ENCODE results near the gene BCL11A. TPM values are rescaled to one million over a fixed set of nuclear protein-coding genes. Genes with fewer than 3 reads are reported as not detected.

BCL11A gene
- total RNA-seq, 5 donors from 2014 or later (not counting 1 experiment from before 2014, with no cell fraction given), result 3.6 to 11.9 (median 5.6) TPM

- no peaks in the 10 kb centered on the region for H3K9me3 ChIP-seq
- Mint-ChIP-seq H3K9me3 (no peaks in the 10 kb centered on the region), H3K4me1 (peaks cover 0 to 8% (median 5%) of the 10 kb centered on the region in 3 donors), H3K27me3 (peaks cover 41 to 61% of the 10 kb centered on the region in 2 donors), H3K27ac (no peak overlapping the region), H3K36me3 (no peaks in the 10 kb centered on the region), H3K4me3 (no peak overlapping the region)
- WGBS (ENCODE audit: insufficient coverage), result 25% methylated on average over 1 of the region's 13 CpGs
- H3K27me3 ChIP-seq (replicated peaks in 1 of 2; ENCODE audit: control insufficient read depth in 2 of 2, extremely low read depth in 1 of 2, insufficient read depth in 2 of 2, low read length in 1 of 2), result peaks cover 0 to 30% of the 10 kb centered on the region in 2 experiments
- H3K27ac ChIP-seq (ENCODE audit: low read length), result no peak overlapping the region
- H3K36me3 ChIP-seq (ENCODE audit: control insufficient read depth in 2 of 2, extremely low read depth in 1 of 2, insufficient read depth in 1 of 2, low read length in 1 of 2), result no peaks in the 10 kb centered on the region
- peaks cover 4 to 41% of the 10 kb centered on the region in 2 experiments for H3K4me1 ChIP-seq (ENCODE audit: control insufficient read depth in 1 of 2, extremely low read depth in 1 of 2, insufficient read depth in 2 of 2, low read length in 2 of 2)
- DNase-seq (no peak), ATAC-seq (replicated peaks in 1 of 4) (no peak)
- ChIA-PET CTCF (no interaction called here), POLR2A (no interaction called here)
- H3K4me3 ChIP-seq (ENCODE audit: control insufficient read depth in 1 of 2, extremely low read depth in 1 of 2, low read length in 1 of 2), result no peak overlapping the region
Observed at GRCh38 chr2:60533101-60534051, 20.1 kb downstream of the BCL11A start.

GRCh38 chr2:60532421-60532820 is 21.0 kb downstream of the BCL11A start:
- H3K27me3 Mint-ChIP-seq, result peaks cover 47 to 62% of the 10 kb centered on the region in 2 donors
- peaks cover 0 to 8% (median 5%) of the 10 kb centered on the region in 3 donors for H3K4me1 Mint-ChIP-seq
- Histone ChIP-seq H3K4me3 (ENCODE audit: control insufficient read depth in 1 of 2, extremely low read depth in 1 of 2, low read length in 1 of 2) (no peak overlapping the region), H3K9me3 (no peaks in the 10 kb centered on the region), H3K27me3 (replicated peaks in 1 of 2; ENCODE audit: control insufficient read depth in 2 of 2, extremely low read depth in 1 of 2, insufficient read depth in 2 of 2, low read length in 1 of 2) (peaks cover 0 to 27% of the 10 kb centered on the region in 2 experiments), H3K36me3 (ENCODE audit: control insufficient read depth in 2 of 2, extremely low read depth in 1 of 2, insufficient read depth in 1 of 2, low read length in 1 of 2) (no peaks in the 10 kb centered on the region), H3K27ac (ENCODE audit: low read length) (no peak overlapping the region), H3K4me1 (ENCODE audit: control insufficient read depth in 1 of 2, extremely low read depth in 1 of 2, insufficient read depth in 2 of 2, low read length in 2 of 2) (peaks cover 4 to 32% of the 10 kb centered on the region in 2 experiments)
- H3K9me3 Mint-ChIP-seq, result no peaks in the 10 kb centered on the region
- no peak overlapping the region for H3K4me3 Mint-ChIP-seq
- ATAC-seq (replicated peaks in 1 of 4) (no peak), DNase-seq (no peak)
- WGBS (ENCODE audit: insufficient coverage), result no CpG with 5 or more reads among the region's 3 CpGs
- ChIA-PET CTCF (interaction anchor here in 1 of 2 donors (0.7 kb wide), 1 partner anchor 46 kb away, joined by 3 read pairs; no protein-coding TSS in a partner anchor), POLR2A (no interaction called here)
- H3K36me3 Mint-ChIP-seq, result no peaks in the 10 kb centered on the region
- H3K27ac Mint-ChIP-seq, result no peak overlapping the region

GRCh38 chr2:60531701-60532133 is 21.7 kb downstream of the BCL11A start:
- ChIA-PET POLR2A (no interaction called here), CTCF (no interaction called here)
- no peaks in the 10 kb centered on the region for H3K9me3 Mint-ChIP-seq
- ATAC-seq (replicated peaks in 1 of 4), result no peak
- H3K27ac Mint-ChIP-seq, result peak overlapping the region in 1 of 2 donors; percentile 18
- H3K27me3 Mint-ChIP-seq, result peaks cover 47 to 63% of the 10 kb centered on the region in 2 donors
- peaks cover 0 to 27% of the 10 kb centered on the region in 2 experiments for H3K27me3 ChIP-seq (replicated peaks in 1 of 2; ENCODE audit: control insufficient read depth in 2 of 2, extremely low read depth in 1 of 2, insufficient read depth in 2 of 2, low read length in 1 of 2)
- no peak overlapping the region for H3K4me3 Mint-ChIP-seq
- H3K27ac ChIP-seq (ENCODE audit: low read length), result no peak overlapping the region
- H3K36me3 ChIP-seq (ENCODE audit: control insufficient read depth in 2 of 2, extremely low read depth in 1 of 2, insufficient read depth in 1 of 2, low read length in 1 of 2), result no peaks in the 10 kb centered on the region
- peaks cover 0 to 8% (median 5%) of the 10 kb centered on the region in 3 donors for H3K4me1 Mint-ChIP-seq
- DNase-seq, result no peak
- 73% methylated on average over 9 of the region's 12 CpGs for WGBS (ENCODE audit: insufficient coverage)
- H3K4me1 ChIP-seq (ENCODE audit: control insufficient read depth in 1 of 2, extremely low read depth in 1 of 2, insufficient read depth in 2 of 2, low read length in 2 of 2), result peaks cover 3 to 31% of the 10 kb centered on the region in 2 experiments
- H3K36me3 Mint-ChIP-seq, result no peaks in the 10 kb centered on the region
- no peak overlapping the region for H3K4me3 ChIP-seq (ENCODE audit: control insufficient read depth in 1 of 2, extremely low read depth in 1 of 2, low read length in 1 of 2)
- H3K9me3 ChIP-seq, result no peaks in the 10 kb centered on the region

- Mint-ChIP-seq H3K4me3 (peak overlapping the region in 1 of 3 donors; percentile 16), H3K4me1 (peaks cover 1 to 5% (median 2%) of the 10 kb centered on the region in 3 donors), H3K27ac (no peak overlapping the region), H3K9me3 (no peaks in the 10 kb centered on the region), H3K36me3 (no peaks in the 10 kb centered on the region), H3K27me3 (peaks cover 41 to 56% of the 10 kb centered on the region in 2 donors)
- Histone ChIP-seq H3K9me3 (no peaks in the 10 kb centered on the region), H3K36me3 (ENCODE audit: control insufficient read depth in 2 of 2, extremely low read depth in 1 of 2, insufficient read depth in 1 of 2, low read length in 1 of 2) (no peaks in the 10 kb centered on the region), H3K27me3 (replicated peaks in 1 of 2; ENCODE audit: control insufficient read depth in 2 of 2, extremely low read depth in 1 of 2, insufficient read depth in 2 of 2, low read length in 1 of 2) (peaks cover 0 to 23% of the 10 kb centered on the region in 2 experiments), H3K4me3 (ENCODE audit: control insufficient read depth in 1 of 2, extremely low read depth in 1 of 2, low read length in 1 of 2) (no peak overlapping the region), H3K27ac (ENCODE audit: low read length) (no peak overlapping the region), H3K4me1 (ENCODE audit: control insufficient read depth in 1 of 2, extremely low read depth in 1 of 2, insufficient read depth in 2 of 2, low read length in 2 of 2) (peaks cover 0 to 32% of the 10 kb centered on the region in 2 experiments)
- ChIA-PET CTCF (interaction anchor here in 1 of 2 donors (0.6 kb wide), 1 partner anchor 1509 kb away, joined by 4 read pairs; no protein-coding TSS in a partner anchor), POLR2A (no interaction called here)
- WGBS (ENCODE audit: insufficient coverage), result 41% methylated on average over 8 of the region's 12 CpGs
- no peak for DNase-seq
- ATAC-seq (replicated peaks in 1 of 4), result no peak
Observed at GRCh38 chr2:60530660-60531281, 22.7 kb downstream of the BCL11A start.

GRCh38 chr2:60529785-60530627 is 23.4 kb downstream of the BCL11A start:
- peaks cover 0 to 37% of the 10 kb centered on the region in 2 experiments for H3K4me1 ChIP-seq (ENCODE audit: control insufficient read depth in 1 of 2, extremely low read depth in 1 of 2, insufficient read depth in 2 of 2, low read length in 2 of 2)

More at GRCh38 chr2:60529785-60530627, 23.4 kb downstream of the BCL11A start:
- 26% methylated on average over 5 of the region's 17 CpGs for WGBS (ENCODE audit: insufficient coverage)
- ChIA-PET POLR2A (interaction anchor here in 1 of 2 donors (0.6 kb wide), 1 partner anchor 9 kb away, joined by 7 read pairs; no protein-coding TSS in a partner anchor), CTCF (interaction anchor here (0.6 kb wide), 2 partner anchors 499 to 1509 kb away, joined by 4 read pairs; no protein-coding TSS in a partner anchor)
- Mint-ChIP-seq H3K4me3 (no peak overlapping the region), H3K27ac (peak overlapping the region in 1 of 2 donors; percentile 17), H3K36me3 (no peaks in the 10 kb centered on the region), H3K9me3 (no peaks in the 10 kb centered on the region), H3K27me3 (peaks cover 39 to 51% of the 10 kb centered on the region in 2 donors), H3K4me1 (peaks cover 0 to 5% (median 2%) of the 10 kb centered on the region in 3 donors)
- ATAC-seq (replicated peaks in 1 of 4), result no peak
- Histone ChIP-seq H3K36me3 (ENCODE audit: control insufficient read depth in 2 of 2, extremely low read depth in 1 of 2, insufficient read depth in 1 of 2, low read length in 1 of 2) (no peaks in the 10 kb centered on the region), H3K27ac (ENCODE audit: low read length) (no peak overlapping the region), H3K9me3 (no peaks in the 10 kb centered on the region), H3K27me3 (replicated peaks in 1 of 2; ENCODE audit: control insufficient read depth in 2 of 2, extremely low read depth in 1 of 2, insufficient read depth in 2 of 2, low read length in 1 of 2) (peaks cover 0 to 23% of the 10 kb centered on the region in 2 experiments), H3K4me3 (ENCODE audit: control insufficient read depth in 1 of 2, extremely low read depth in 1 of 2, low read length in 1 of 2) (no peak overlapping the region)
- no peak for DNase-seq

Measured in T-cell (primary cell).